ENCODE results near the gene UPK1A.

GRCh38 chr19:35696835-35697234 lies 30.5 kb downstream of the UPK1A start:
- TF ChIP-seq CTCF (IDR thresholded peaks at IDR 0.05) (no peak), POLR2A (IDR thresholded peaks at IDR 0.05) (no peak)

All from body of pancreas (tissue), 4 donors.